ENCODE results near the gene FILIP1L. TPM values are rescaled to one million over a fixed set of nuclear protein-coding genes. Genes with fewer than 3 reads are reported as not detected.

FILIP1L gene
- polyA plus RNA-seq, 1 donor (not counting 4 experiments of a cell fraction or from before 2014, with no cell fraction given): 14.7 TPM

DNA sequence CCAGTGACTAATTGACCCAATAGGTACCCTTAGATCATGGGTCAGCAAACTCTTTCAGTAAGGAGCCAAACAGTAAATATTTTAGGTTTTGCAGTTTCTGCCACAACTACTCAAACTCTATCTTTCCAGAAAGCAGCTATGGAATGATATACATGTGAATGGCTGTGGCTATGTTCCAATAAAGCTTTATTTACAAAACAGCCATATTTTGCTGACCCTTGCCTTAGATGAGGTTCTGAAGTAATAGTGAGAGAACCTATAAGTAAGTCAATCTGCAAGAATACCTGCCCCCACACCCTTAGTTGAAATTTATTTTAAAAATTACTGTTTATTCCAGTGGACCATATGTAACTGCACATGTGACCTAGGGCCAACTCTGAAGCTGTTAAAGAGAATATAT lies 162.6 kb downstream of the FILIP1L start:
- TF ChIP-seq, protein P1, sequence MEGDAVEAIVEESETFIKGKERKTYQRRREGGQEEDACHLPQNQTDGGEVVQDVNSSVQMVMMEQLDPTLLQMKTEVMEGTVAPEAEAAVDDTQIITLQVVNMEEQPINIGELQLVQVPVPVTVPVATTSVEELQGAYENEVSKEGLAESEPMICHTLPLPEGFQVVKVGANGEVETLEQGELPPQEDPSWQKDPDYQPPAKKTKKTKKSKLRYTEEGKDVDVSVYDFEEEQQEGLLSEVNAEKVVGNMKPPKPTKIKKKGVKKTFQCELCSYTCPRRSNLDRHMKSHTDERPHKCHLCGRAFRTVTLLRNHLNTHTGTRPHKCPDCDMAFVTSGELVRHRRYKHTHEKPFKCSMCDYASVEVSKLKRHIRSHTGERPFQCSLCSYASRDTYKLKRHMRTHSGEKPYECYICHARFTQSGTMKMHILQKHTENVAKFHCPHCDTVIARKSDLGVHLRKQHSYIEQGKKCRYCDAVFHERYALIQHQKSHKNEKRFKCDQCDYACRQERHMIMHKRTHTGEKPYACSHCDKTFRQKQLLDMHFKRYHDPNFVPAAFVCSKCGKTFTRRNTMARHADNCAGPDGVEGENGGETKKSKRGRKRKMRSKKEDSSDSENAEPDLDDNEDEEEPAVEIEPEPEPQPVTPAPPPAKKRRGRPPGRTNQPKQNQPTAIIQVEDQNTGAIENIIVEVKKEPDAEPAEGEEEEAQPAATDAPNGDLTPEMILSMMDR (optimal IDR thresholded peaks at IDR 0.05 in 1 of 3, IDR thresholded peaks at IDR 0.05 in 1 of 3, conservative IDR thresholded peaks at IDR 0.05 in 1 of 3; ENCODE audit: extremely low read depth in 1 of 3, insufficient read depth in 2 of 3, low read length in 3 of 3): no peak
- TF ChIP-seq EZH2 (IDR thresholded peaks at IDR 0.05; ENCODE audit: low read length): no peak
- H3K4me2 ChIP-seq (ENCODE audit: control insufficient read depth, extremely low read depth, insufficient read depth, low read depth, low read length): no peak overlapping the region
- H3K4me3 ChIP-seq (ENCODE audit: control insufficient read depth in 2 of 3, extremely low read depth in 1 of 3, insufficient read depth in 2 of 3, low read depth in 1 of 3, low read length in 3 of 3): no peak overlapping the region
- H3K4me1 ChIP-seq (ENCODE audit: control insufficient read depth, extremely low read depth, insufficient read depth, low read length): no peaks in the 10 kb centered on the region
- no peaks in the 10 kb centered on the region for H4K20me1 ChIP-seq (ENCODE audit: control insufficient read depth, extremely low read depth, insufficient read depth, low read length)
- H3K9ac ChIP-seq (ENCODE audit: control insufficient read depth, extremely low read depth, insufficient read depth, low read length): no peak overlapping the region
- no peaks in the 10 kb centered on the region for H3K9me3 ChIP-seq (ENCODE audit: control insufficient read depth, low read depth, low read length)
- no peak overlapping the region for H2AFZ ChIP-seq (ENCODE audit: control insufficient read depth, low read length)
- no peaks in the 10 kb centered on the region for H3K9me1 ChIP-seq (ENCODE audit: control insufficient read depth, extremely low read depth, insufficient read depth, low read length)
- DNase-seq (ENCODE audit: low read depth, low spot score): no peak
- dilution Hi-C loops (cut with MboI; ENCODE audit: extremely low pct_ligation_motif_present, low sequenced_read_pairs): no loop called here
- no peaks in the 10 kb centered on the region for H3K36me3 ChIP-seq (ENCODE audit: control insufficient read depth in 2 of 2, extremely low read depth in 1 of 2, insufficient read depth in 2 of 2, low read length in 2 of 2)
- H3K27me3 ChIP-seq (ENCODE audit: control insufficient read depth, extremely low read depth, insufficient read depth, low read length): no peaks in the 10 kb centered on the region
- no peaks in the 10 kb centered on the region for H3K79me2 ChIP-seq (ENCODE audit: control insufficient read depth, insufficient read depth, low read length)
- no peak overlapping the region for H3K27ac ChIP-seq (ENCODE audit: control insufficient read depth, insufficient read depth, low read length)
- FAIRE-seq: no peak

GRCh38 chr3:99950921-99951320 lies 163.4 kb downstream of the FILIP1L start:
- Histone ChIP-seq H3K4me3 (ENCODE audit: control insufficient read depth in 2 of 3, extremely low read depth in 1 of 3, insufficient read depth in 2 of 3, low read depth in 1 of 3, low read length in 3 of 3) (no peak overlapping the region), H3K79me2 (ENCODE audit: control insufficient read depth, insufficient read depth, low read length) (no peaks in the 10 kb centered on the region), H3K27me3 (ENCODE audit: control insufficient read depth, extremely low read depth, insufficient read depth, low read length) (no peaks in the 10 kb centered on the region), H3K9me1 (ENCODE audit: control insufficient read depth, extremely low read depth, insufficient read depth, low read length) (no peaks in the 10 kb centered on the region), H3K36me3 (ENCODE audit: control insufficient read depth in 2 of 2, extremely low read depth in 1 of 2, insufficient read depth in 2 of 2, low read length in 2 of 2) (no peaks in the 10 kb centered on the region), H3K4me2 (ENCODE audit: control insufficient read depth, extremely low read depth, insufficient read depth, low read depth, low read length) (no peak overlapping the region), H2AFZ (ENCODE audit: control insufficient read depth, low read length) (no peak overlapping the region), H3K9ac (ENCODE audit: control insufficient read depth, extremely low read depth, insufficient read depth, low read length) (no peak overlapping the region), H3K4me1 (ENCODE audit: control insufficient read depth, extremely low read depth, insufficient read depth, low read length) (no peaks in the 10 kb centered on the region), H4K20me1 (ENCODE audit: control insufficient read depth, extremely low read depth, insufficient read depth, low read length) (no peaks in the 10 kb centered on the region), H3K9me3 (ENCODE audit: control insufficient read depth, low read depth, low read length) (no peaks in the 10 kb centered on the region), H3K27ac (ENCODE audit: control insufficient read depth, insufficient read depth, low read length) (no peak overlapping the region)
- dilution Hi-C loops (cut with MboI; ENCODE audit: extremely low pct_ligation_motif_present, low sequenced_read_pairs): no loop called here
- TF ChIP-seq EZH2 (IDR thresholded peaks at IDR 0.05; ENCODE audit: low read length): no peak
- TF ChIP-seq, protein P1 (optimal IDR thresholded peaks at IDR 0.05 in 1 of 3, IDR thresholded peaks at IDR 0.05 in 1 of 3, conservative IDR thresholded peaks at IDR 0.05 in 1 of 3; ENCODE audit: extremely low read depth in 1 of 3, insufficient read depth in 2 of 3, low read length in 3 of 3): no peak
- DNase-seq (ENCODE audit: low read depth, low spot score) (no peak), FAIRE-seq (no peak)

Data from keratinocyte (primary cell).